ENCODE results near the gene HAPLN1.

GRCh38 chr5:83662558-83662957 is 58.1 kb downstream of the HAPLN1 start:
- no peak for TF ChIP-seq RAD21 (conservative IDR thresholded peaks at IDR 0.05)
- no peak for TF ChIP-seq EZH2 (IDR thresholded peaks at IDR 0.05; ENCODE audit: borderline replicate concordance, insufficient read depth, low read length, poor library complexity, severe bottlenecking)
- no peak for TF ChIP-seq CTCF (IDR thresholded peaks at IDR 0.05; ENCODE audit: poor library complexity, severe bottlenecking)
- TF ChIP-seq TAF1 (IDR thresholded peaks at IDR 0.05; ENCODE audit: low read depth): no peak
- no peak for TF ChIP-seq EP300 (conservative IDR thresholded peaks at IDR 0.05; ENCODE audit: poor library complexity, severe bottlenecking)
- no peak for TF ChIP-seq POLR2AphosphoS5 (IDR thresholded peaks at IDR 0.05)
- TF ChIP-seq MXI1 (conservative IDR thresholded peaks at IDR 0.05; ENCODE audit: poor library complexity, severe bottlenecking): no peak

All from neural cell (in vitro differentiated cells).